Hematopoietic multipotent progenitor cell treated with erythropoietin and hydrocortisone succinate and interleukin-3 and kit ligand, for 4 days (in vitro differentiated cells): ENCODE data around the gene EIF3I.
"Not testable (repeated sequence)": the region's sequence is repeated elsewhere in the genome, so short reads cannot be mapped to it uniquely, and the experiment has no call there.

Experiments used
- DNase-seq: peaks from one replicate; pipeline ENCODE4 v3.0.0-alpha.2; 2015

EIF3I gene

DNA sequence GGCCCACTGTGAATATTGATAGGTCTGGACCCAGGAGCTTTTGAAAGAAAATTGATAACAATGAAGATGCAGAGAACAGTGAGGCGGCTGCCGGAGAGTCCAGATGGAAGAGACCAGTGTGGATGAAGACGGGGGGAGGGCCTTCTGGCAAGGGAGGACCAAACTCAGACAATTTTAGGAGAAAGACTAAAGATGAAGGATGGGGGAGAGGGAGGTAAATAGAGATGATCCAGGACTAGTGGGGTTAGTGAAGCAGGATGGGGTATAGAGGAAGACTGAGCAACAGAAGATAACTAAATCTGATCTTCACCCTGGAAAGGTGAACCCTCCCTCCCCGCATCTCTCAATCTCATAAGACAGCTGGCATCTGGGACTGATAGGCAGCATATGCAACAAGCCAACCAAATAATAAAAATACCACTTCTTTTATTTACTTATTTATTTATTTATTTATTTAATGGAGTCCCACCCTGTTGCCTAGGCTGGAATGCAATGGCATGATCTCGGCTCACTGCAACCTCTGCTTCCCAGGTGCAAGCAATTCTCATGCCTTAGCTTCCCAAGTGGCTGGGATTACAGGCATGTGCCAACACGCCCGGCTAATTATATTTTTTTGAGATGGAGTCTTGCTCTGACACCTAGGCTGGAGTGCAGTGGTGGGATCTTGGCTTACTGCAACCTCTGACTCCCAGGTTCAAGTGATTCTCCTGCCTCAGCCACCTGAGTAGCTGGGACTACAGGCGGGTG, 10.5 kb downstream of the EIF3I start:
- no peak for DNase-seq

DNA sequence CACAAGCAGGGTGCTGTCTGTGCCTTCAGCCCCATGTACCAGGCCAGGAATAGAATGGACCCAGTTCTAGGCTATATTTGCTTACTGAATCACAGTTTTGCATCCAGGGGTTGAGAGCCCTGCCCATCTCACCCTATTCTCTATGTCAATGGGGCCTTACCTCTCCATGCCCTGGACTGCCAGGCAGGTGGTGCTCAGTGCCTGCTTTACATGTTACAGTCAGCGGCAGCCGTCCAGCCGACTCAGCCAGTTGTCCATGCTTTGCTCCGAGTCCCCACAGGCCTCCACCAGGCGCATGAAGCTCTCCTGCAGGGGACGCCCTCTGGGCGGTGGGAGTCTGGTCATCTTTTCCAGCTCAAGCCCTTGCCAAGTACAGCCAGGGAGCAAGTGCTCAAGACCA, 12.6 kb downstream of the EIF3I start:
- DNase-seq = no peak

DNA sequence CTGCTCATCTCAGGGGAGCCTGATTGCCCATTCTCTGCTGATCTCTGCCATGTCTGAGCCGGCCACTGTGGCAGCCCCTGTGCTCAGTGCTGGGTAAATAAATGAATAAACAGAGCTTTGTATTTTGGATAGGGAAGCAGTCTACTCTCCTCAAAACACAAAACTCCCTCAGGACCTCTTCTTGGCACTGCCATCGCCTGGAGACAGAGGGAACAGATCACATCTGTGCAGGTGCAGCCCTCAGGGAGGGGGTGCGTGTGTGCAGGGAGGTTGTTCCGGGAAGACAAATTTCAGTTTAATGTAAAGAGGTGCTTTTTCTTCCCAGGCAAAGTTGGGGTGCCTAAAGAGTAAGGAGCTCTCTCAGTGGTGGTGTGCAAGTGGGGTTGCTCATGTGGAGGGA, 17.1 kb downstream of the EIF3I start:
- DNase-seq = no peak

DNA sequence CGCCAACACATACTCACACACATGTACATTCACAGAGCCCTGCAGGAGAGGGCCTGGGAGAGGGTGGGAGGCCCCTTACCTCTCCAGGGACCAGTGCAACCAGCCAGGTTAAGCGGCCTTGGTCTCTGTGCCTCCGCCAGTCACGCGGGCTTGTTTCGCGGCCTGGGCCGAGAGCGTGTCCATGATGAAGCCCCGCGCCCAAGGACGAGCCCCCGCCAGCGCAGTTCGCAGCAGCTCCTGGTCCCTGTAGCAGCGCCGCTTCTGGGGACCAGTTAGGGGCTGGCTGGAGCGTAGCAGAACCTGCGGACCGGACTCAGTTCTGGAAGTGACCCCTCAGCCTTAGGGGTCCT, 17.6 kb downstream of the EIF3I start:
- DNase-seq = no peak

DNA sequence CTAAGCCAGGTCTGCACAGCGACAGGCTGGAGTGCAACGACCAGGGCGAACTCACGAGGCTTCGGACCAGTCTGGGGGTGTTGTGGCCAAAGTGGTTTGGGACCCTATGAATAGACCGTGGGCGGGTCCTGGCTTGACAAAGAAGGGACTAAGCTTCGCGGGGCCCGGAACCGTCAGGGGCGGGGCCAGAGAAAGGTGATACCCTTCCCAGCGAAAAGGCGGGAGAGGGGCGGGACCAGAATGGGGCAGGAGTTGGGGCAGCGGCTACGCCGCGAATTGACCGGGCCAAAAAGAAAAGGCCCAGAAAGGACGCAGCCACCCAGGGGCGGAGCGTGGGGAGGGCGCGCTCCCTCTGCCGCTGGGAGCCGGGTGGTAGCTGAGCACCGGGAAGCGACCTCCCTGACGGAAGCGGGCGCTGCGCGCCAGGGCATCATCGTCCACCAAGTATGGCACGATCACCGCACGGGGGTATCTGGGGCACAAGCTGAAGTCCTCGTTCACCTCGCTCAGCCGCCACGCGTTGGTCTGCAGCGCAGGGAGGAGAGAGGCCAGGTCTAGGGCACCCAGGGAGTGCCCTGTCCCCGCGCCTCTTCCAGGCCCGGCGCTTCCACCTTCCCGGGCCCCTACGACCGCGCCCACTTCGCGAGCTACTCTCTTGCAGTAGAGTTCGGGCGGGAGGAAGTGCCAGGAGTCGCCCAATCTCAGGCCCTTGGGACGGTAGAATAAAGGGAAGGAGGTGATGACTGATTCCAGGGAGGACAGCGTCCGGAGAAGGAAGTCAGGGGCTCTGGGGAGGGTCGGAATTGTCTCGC, 18.1 kb downstream of the EIF3I start:
- DNase-seq = peak; percentile 62

DNA sequence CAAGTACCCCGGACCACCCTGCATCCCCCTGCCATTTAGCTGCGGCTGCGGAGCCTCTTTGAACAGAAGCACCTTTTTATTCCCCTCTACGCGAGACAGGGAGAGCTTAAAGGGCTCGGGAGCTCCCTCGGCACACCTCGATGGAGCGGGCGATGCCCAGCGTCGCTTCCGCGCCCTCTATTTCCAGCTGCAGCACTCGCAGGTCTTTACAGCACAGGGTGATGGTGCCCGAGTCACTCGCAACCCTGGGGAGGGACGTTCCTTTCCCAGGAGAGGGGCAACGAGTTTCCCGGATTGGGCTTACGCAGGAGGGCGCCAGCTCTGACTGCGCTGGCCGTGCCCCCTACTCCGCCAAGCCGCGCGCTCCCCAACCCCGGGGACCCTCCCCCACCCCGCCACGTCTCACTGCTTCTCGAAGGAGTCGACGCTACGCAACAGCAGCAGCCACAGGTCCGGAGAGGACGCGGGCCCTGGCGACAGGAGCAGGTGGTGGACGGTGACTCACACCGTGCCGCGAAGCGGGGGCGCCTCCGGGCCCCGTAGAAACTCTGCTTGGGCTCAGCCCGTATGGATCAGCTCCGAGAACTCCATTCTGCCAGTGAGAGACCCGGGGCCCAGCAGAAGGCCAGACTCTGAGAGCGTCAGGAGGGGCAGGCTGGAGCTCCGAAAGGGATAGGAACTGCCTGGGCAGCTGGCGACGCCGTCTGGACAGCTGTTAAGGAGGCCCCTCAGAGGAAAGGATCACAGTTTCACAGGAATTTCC, 19.0 kb downstream of the EIF3I start:
- peak; percentile 44 for DNase-seq

DNA sequence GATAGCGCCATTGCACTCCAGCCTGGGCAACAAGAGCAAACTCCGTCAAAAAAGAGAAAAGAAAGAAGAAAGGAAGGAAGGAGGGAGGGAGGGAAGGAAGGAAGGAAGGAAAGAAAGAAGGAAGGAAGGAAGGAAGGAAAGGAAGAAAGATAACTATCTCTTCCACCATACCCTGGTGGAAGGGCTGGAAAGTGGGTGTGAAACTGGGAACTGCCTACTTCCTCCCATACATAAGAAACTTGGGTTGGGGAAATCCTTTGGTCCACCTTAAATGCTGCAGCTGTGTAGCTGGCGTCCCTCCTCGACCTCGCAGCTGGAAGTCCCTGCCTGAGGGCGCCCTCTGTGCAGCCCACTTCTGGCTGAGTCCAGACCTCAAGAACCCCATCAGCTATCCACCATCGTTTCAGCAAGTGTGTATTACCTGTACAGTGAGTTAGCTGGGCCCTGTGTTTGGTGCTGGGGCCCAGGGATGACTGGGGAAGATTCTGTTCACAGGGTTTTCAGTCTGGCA, 20.2 kb downstream of the EIF3I start:
- peak; percentile 39 for DNase-seq

DNA sequence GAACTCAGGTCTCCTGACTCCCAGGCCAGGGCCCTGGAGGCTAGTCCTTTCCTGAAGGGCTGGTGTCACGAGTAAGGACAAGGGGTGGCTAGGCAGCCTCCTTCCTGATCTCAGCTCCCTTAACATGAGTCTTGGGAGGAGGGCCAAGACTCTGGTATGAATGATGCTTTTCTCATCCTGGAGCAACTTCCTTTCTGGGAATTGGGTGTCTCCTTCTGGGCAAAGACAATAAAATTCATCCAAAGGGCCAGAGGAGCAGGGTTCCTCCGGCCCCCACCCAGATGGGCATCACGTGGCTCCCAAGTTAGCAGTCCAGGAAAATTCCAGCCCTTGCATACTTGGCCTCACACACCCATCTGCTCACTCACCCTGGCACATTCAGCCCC, 24.7 kb downstream of the EIF3I start, which contains the start of gene FAM167B:
Gene FAM167B (plus strand): TSS at position 335 of the 386 bp plus-strand sequence. CDS start 200 bp downstream, outside the sequence.
- DNase-seq = no peak

DNA sequence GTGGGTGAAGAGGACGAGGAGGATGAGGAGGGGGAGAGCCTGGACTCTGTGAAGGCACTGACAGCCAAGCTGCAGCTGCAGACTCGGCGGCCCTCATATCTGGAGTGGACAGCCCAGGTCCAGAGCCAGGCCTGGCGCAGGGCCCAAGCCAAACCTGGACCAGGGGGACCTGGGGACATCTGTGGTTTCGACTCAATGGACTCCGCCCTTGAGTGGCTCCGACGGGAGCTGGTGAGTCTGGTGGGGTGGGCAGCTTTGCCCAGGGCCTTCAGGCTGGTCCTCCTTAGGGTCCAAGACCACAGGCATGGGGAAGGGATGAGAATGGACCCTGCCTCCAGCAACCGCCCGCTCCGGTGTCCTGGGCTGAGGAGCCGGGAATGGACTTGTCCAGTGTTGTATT, 25.2 kb downstream of the EIF3I start:
- DNase-seq = no peak

DNA sequence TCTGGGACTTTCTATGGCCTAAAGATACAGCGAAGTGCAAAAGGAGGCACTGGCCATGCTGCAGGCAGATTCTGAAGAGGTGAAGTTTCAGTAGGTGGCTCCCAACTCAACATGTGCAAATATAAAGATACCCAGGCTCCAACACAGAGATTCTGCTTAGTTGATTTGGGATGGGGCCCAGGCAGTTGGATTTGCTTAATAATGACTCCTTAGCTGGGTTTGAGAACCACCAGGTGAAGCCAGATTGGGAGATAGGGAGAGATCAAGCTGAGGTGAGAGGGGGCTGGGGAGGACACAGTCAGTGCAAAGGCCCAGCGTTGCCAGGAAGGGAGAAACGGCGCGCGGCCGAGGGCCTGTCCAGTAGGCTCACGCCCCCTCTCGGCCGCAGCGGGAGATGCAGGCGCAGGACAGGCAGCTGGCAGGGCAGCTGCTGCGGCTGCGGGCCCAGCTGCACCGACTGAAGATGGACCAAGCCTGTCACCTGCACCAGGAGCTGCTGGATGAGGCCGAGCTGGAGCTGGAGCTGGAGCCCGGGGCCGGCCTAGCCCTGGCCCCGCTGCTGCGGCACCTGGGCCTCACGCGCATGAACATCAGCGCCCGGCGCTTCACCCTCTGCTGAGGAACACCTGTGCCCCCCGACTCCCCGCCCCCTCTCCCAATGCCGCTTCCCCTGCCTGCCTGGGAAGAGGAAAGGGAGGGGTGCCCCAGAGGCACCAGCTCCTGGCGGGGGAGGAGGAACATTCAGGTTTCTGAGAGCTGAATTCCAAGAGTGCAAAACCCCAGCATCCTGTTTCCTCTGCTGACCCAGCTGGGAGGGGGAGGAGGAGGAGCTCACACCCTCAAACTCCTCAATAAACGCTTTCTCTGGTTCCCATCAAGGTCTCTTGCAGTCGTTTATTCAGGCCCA, 26.0 kb downstream of the EIF3I start:
- peak; percentile 85 for DNase-seq

DNA sequence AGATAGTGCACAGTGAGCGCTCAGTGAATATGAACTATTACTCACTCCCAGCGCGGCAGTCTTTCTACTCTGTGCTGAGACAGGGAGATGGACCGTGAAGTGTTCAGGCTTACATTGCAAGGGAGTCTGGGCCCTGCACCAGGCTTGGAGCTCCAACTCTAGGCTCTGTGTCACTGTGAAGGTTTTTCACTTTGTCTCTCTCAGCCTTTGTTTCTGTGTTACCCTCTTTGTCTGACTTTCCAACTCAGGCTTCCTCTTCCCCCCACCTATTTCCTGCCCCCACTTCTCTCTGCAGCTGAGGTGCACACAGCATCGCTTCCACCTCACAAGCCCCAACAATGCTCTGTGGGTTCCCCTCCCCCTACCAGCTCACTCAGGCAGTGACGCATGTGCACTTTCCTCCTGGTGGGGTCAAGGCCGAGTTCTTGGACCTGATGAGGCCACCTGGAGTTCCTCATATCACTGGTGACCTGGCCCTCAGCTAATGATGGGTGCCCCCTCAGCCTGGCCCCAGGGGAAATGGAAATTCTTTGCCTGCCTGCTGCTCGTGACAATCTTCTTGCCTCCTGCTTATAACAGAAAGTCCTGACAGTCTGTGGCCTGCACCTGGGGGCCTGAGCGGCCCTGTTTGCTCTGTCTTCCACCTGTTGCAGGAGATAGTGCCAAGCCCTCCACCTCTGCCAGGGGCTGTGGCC, 27.8 kb downstream of the EIF3I start:
- DNase-seq = peak; percentile 58

DNA sequence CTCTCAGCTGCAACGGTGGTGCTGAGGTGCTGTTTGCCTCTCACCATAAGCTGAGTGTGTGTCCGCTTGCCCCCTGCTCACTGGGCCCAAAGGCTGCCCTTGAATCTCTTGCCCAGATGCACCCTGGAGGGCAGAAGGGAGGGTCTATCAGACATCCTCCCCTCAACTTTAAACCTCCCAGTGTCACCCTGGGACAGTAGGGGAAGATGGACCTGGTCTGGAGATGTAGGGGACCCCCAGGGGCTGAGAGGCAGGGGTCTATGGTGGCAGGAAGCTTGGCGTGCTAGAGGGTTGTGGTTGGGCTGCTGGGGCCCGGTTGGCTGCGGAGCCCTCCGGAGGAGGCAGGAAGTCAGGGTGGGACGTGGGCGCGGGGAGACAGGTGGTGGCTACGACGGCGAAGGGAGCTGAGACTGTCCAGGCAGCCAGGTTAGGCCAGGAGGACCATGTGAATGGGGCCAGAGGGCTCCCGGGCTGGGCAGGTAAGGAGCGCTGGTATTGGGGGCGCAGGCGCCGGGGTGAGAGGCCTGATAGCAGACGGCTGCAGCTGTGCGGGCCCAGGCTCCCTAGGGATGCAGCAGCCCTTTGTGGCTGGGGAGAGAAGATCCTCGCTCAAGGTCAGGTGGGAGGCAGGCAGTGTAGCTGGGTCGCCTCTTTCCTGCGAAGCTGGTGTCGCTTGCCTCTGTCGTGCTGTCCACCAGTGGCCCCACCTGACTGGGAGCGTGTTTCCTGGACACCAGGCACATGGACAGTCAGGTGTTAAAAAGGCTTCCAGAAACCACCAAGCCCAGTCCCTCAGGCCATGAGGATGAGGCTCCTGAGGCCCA, 28.9 kb downstream of the EIF3I start, which contains the start of gene LCK:
Gene LCK (plus strand): TSS at position 373 of the 824 bp plus-strand sequence. CDS start 23,065 bp downstream, outside the sequence.
- no peak for DNase-seq

DNA sequence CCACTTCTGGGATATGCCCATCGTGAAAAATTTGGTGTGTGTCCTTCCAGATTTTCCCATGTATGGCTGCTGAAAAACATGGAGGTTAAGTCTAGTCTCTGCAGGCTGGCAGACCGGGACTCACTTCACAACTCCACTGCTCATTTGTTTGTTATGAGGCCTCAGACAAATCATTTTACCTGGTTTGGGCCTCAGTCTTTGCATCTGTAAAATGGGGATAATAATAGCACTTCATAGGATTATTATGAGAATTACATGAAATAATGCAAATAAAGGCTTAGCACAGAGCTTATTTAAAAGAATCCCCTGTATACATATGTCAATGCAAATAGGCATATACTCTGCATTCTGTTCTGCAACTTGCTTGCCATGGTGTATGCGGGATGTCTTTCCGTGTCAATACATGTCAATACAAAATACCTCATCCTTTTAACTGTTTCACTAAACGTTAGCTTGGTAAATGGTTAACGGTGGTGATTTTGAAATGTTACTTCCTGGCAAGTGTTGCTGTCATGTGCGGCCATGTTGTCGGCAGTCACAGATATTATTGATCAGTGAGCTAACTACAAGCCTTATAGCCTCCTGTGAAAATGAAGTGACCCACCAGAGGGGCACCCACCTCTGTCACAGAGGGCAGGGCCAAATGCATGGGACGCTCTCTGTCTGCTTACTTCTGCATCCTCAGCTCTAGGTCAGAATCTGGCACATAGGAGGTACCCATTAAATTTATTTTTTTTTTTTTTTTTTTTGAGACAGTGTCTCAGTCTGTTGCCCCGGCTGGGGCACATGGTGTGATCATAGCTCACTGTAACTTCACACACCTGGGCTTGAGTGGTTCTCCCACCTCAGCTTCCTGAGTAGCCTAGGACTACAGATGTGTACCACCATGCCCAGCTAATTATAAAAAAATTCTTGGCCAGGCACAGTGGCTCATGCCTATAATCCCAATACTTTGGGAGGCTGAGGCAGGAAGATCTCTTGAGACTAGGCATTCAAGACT, 33.2 kb downstream of the EIF3I start:
- no peak for DNase-seq

DNA sequence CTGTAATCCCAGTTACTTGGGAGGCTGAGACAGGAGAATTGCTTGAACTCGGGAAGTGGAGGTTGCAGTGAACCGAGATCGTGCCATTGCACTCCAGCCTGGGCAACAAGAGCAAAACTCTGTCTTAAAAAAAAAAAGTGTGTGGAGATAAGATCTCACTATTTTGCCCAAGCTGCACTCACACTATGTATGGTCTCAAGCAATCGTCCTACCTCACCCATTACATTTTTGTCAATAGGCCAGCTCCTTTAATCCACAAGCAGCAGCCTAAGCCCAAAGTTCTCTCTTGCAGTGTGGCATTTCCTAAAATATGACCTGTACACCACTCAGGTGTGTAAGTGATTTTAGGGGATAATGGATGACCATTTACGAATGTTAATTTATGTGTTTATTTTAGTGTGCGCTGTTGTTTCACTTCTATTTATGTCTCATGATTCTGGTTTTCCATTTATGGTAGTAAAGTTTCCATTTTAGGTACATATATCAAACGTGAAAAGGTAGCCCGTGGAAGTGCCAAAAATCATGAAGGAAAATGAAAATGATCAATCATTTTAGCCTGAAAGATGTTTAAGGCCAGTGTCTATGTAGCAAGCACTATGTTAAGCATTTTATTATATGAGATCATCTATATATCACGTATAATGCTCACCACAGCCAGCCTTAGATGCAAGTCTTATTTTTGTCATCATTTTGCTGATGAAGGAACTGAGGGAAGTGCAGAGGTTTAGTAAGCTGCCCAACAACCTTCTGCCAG, 34.4 kb downstream of the EIF3I start:
- no peak for DNase-seq

DNA sequence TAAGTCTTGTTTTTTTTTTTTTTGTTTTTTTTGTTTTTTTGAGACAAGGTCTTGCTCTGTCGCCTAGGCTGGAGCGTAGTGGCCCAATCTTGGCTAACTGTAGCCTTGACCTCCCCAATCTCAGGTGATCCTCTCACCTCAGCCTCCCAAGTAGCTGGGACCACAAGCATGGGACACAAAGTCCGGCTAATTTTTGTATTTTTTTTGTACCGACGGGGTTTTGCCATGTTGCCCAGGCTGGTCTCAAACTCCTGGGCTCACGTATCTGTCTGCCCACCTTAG, 35.0 kb downstream of the EIF3I start:
- no peak for DNase-seq

DNA sequence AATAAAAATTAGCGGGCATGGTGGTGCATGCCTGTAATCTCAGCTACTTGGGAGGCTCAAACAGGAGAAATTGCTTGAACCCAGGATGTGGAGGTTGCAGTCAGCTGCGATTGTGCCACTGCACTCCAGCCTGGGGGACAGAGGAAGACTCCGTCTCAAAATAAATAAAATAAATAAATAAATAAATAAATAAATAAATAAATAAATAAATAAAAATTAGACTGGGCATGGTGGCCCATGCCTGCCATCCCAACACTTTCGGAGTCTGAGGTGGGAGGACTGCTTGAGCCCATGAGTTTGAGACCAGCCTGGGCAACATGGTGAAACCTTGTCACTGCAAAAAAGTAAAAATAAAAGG, 41.0 kb downstream of the EIF3I start:
- DNase-seq = not testable (repeated sequence)

DNA sequence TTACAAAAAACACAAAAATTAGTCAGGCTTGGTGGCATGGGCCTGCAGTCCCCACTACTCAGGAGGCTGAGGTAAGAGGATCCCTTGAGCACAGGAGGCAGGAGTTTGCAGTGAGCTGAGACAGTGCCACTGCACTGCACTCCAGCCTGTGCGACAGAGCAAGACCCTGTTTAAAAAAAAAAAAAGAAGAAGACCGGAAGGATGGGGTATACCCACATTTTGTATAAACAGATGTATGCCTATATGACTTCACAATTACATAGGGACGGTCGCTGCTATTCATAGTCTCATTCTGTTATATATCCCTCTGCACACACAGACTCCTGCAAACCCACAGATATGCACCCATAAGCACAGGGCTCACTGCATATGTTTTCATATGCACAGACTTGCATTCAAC, 41.5 kb downstream of the EIF3I start:
- DNase-seq = no peak

DNA sequence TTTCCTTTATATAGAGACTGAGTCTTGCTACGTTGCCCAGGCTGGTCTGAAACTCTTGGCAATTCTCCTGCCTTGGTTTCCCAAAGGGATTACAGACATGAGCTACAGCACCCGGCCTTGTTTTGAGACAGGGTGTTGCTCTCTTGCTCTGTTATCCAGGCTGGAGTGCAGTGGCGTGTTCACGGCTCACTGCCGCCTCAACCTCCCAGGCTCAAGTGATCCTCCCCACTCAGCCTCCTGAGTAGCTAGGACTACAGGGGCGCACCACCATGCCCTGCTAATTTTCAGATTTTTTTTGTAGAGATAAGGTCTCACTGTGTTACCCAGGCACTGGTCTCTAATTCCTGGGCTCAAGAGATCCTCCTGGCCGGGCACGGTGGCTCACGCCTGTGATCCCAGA, 43.6 kb downstream of the EIF3I start:
- DNase-seq = no peak
